ENCODE measurements around the gene CDH10. TPM values are rescaled to one million over a fixed set of nuclear protein-coding genes. Genes with fewer than 3 reads are reported as not detected.

The CDH10 gene
- total RNA-seq, 1 donor from 2014 or later: 0.35 TPM

- no peak overlapping the region for H3K27ac ChIP-seq
- ATAC-seq (no peak), DNase-seq (no peak)
- no peaks in the 10 kb centered on the region for H3K27me3 ChIP-seq (ENCODE audit: low read depth)
- H3K4me3 ChIP-seq: no peak overlapping the region
- H3K4me1 ChIP-seq: no peaks in the 10 kb centered on the region
- no peaks in the 10 kb centered on the region for H3K9me3 ChIP-seq
- no peak for TF ChIP-seq CTCF (IDR thresholded peaks at IDR 0.05)
- no peaks in the 10 kb centered on the region for H3K36me3 ChIP-seq
- intact Hi-C loops (cut with DNase I): no loop called here
Observed at GRCh38 chr5:24497145-24497544, 147.6 kb downstream of the CDH10 start.

- Histone ChIP-seq H3K4me3 (no peak overlapping the region), H3K36me3 (no peaks in the 10 kb centered on the region), H3K27me3 (ENCODE audit: low read depth) (no peaks in the 10 kb centered on the region), H3K4me1 (no peaks in the 10 kb centered on the region), H3K27ac (no peak overlapping the region), H3K9me3 (no peaks in the 10 kb centered on the region)
- intact Hi-C loops (cut with DNase I): no loop called here
- DNase-seq: no peak
- ATAC-seq: no peak
- no peak for TF ChIP-seq CTCF (IDR thresholded peaks at IDR 0.05)
Observed at GRCh38 chr5:24496268-24496667, 148.5 kb downstream of the CDH10 start.

- Histone ChIP-seq H3K27me3 (ENCODE audit: low read depth) (no peaks in the 10 kb centered on the region), H3K9me3 (no peaks in the 10 kb centered on the region), H3K27ac (no peak overlapping the region), H3K4me1 (no peaks in the 10 kb centered on the region), H3K36me3 (no peaks in the 10 kb centered on the region), H3K4me3 (no peak overlapping the region)
- no peak for TF ChIP-seq CTCF (IDR thresholded peaks at IDR 0.05)
- intact Hi-C loops (cut with DNase I): no loop called here
- ATAC-seq (no peak), DNase-seq (no peak)
Observed at GRCh38 chr5:24492229-24492628, 152.5 kb downstream of the CDH10 start.

GRCh38 chr5:24491490-24491889 lies 153.3 kb downstream of the CDH10 start:
- no peaks in the 10 kb centered on the region for H3K4me1 ChIP-seq
- intact Hi-C loops (cut with DNase I): no loop called here
- H3K4me3 ChIP-seq: no peak overlapping the region
- ATAC-seq: no peak
- no peak for TF ChIP-seq CTCF (IDR thresholded peaks at IDR 0.05)
- no peaks in the 10 kb centered on the region for H3K27me3 ChIP-seq (ENCODE audit: low read depth)
- no peak for DNase-seq
- no peaks in the 10 kb centered on the region for H3K36me3 ChIP-seq
- no peaks in the 10 kb centered on the region for H3K9me3 ChIP-seq
- H3K27ac ChIP-seq: no peak overlapping the region

GRCh38 chr5:24487368-24488229 lies 157.2 kb downstream of the CDH10 start:
- no peak overlapping the region for H3K27ac ChIP-seq
- H3K9me3 ChIP-seq: no peaks in the 10 kb centered on the region
- H3K4me1 ChIP-seq: no peaks in the 10 kb centered on the region
- ATAC-seq (no peak), DNase-seq (no peak)
- no peaks in the 10 kb centered on the region for H3K27me3 ChIP-seq (ENCODE audit: low read depth)
- intact Hi-C loops (cut with DNase I): no loop called here
- H3K4me3 ChIP-seq: no peak overlapping the region
- no peak for TF ChIP-seq CTCF (IDR thresholded peaks at IDR 0.05)
- H3K36me3 ChIP-seq: no peaks in the 10 kb centered on the region
